ENCODE results near the gene HSPBP1.

DNA sequence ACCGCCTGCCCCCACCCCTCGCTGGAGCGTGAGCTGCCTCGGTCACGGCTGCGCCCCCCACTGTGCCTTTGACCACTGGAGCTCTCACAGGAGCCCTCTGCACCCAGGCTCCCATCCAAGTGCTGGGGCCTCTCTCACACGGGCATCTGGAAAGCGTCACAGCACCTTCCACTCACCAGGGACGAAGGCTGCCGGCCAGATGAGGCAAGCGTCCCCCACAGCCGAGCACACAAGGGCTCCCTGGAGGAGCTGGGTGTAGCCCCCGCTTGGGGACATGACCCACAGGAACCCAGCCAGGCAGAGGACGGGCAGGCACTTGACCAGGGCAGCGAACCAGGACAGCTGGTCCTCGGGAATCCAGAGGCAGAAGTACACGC lies 51.9 kb downstream of the HSPBP1 start:
- TF ChIP-seq, protein P1, sequence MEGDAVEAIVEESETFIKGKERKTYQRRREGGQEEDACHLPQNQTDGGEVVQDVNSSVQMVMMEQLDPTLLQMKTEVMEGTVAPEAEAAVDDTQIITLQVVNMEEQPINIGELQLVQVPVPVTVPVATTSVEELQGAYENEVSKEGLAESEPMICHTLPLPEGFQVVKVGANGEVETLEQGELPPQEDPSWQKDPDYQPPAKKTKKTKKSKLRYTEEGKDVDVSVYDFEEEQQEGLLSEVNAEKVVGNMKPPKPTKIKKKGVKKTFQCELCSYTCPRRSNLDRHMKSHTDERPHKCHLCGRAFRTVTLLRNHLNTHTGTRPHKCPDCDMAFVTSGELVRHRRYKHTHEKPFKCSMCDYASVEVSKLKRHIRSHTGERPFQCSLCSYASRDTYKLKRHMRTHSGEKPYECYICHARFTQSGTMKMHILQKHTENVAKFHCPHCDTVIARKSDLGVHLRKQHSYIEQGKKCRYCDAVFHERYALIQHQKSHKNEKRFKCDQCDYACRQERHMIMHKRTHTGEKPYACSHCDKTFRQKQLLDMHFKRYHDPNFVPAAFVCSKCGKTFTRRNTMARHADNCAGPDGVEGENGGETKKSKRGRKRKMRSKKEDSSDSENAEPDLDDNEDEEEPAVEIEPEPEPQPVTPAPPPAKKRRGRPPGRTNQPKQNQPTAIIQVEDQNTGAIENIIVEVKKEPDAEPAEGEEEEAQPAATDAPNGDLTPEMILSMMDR (IDR thresholded peaks at IDR 0.05; ENCODE audit: low read length), result no peak
- no peak for TF ChIP-seq EZH2 (optimal IDR thresholded peaks at IDR 0.05; ENCODE audit: low read depth, low read length)

Measured in MM.1S (cell line).